ENCODE results near the gene SNX25. TPM values are rescaled to one million over a fixed set of nuclear protein-coding genes. Genes with fewer than 3 reads are reported as not detected.

The SNX25 gene
- total and polyA plus RNA-seq, 2 of the 13 experiments (the other 11 are each of a cell fraction or from before 2014, with no cell fraction given) = 23.4 to 23.5 TPM

GRCh38 chr4:185371702-185372101, 162.3 kb downstream of the SNX25 start:
- CTCF ChIA-PET (ENCODE audit: low intra/inter-chr PET ratio, low total read pairs) = no interaction called here
- WGBS (ENCODE audit: low lambda C conversion rate) = 96% methylated on average over 11 of the region's 11 CpGs
- no TSS peak for BruUV-seq (replicated peaks)

GRCh38 chr4:185374027-185374426, 164.6 kb downstream of the SNX25 start:
- DNase-seq (ENCODE audit: low spot score) (no peak), FAIRE-seq (no peak), ATAC-seq (no peak)
- Histone ChIP-seq H3K9me3 (ENCODE audit: low read length) (no peaks in the 10 kb centered on the region), H3K4me3 (replicated peaks in 1 of 3; ENCODE audit: insufficient read depth in 1 of 3, low read depth in 2 of 3, low read length in 3 of 3) (no peak overlapping the region), H3K79me2 (ENCODE audit: insufficient read depth, low read length) (no peaks in the 10 kb centered on the region), H3K27ac (ENCODE audit: extremely low read length, insufficient read depth, low read length) (no peak overlapping the region), H3K4me1 (ENCODE audit: insufficient read depth, low read length) (peaks cover 8% of the 10 kb centered on the region), H3K27me3 (ENCODE audit: control insufficient read depth in 1 of 2, insufficient read depth in 2 of 2, low read length in 2 of 2) (no peaks in the 10 kb centered on the region), H4K20me1 (ENCODE audit: insufficient read depth, low read length) (no peaks in the 10 kb centered on the region), H3K9ac (ENCODE audit: insufficient read depth, low read depth, low read length) (no peak overlapping the region), H2AFZ (ENCODE audit: low read length) (no peak overlapping the region), H3K4me2 (ENCODE audit: low read depth, low read length) (no peak overlapping the region), H3K36me3 (replicated peaks in 1 of 2; ENCODE audit: control insufficient read depth in 1 of 2, insufficient read depth in 2 of 2, low read length in 2 of 2) (peaks cover 6 to 7% of the 10 kb centered on the region in 2 experiments; a peak in 2 of 5 replicates)
- CTCF ChIA-PET (ENCODE audit: low intra/inter-chr PET ratio, low total read pairs) = no interaction called here
- no TSS peak for BruUV-seq (replicated peaks)
- POLR2A ChIA-PET = no interaction called here
- in situ Hi-C loops (cut with HindIII; ENCODE audit: extremely low pct_ligation_motif_present, low pct_unique_long_range_greater_than_20kb) = no loop called here
- intact Hi-C loops (cut with micrococcal nuclease; ENCODE audit: unreplicated experiment) = no loop called here
- WGBS (ENCODE audit: low lambda C conversion rate) = 89% methylated on average over 7 of the region's 7 CpGs
- no peak for TF ChIP-seq ZNF230 (CRISPR knock-in tag; IDR thresholded peaks at IDR 0.05)
- no peak for TF ChIP-seq HMG20A (CRISPR knock-in tag; IDR thresholded peaks at IDR 0.05; ENCODE audit: borderline replicate concordance)
- no peak for TF ChIP-seq FOSL1 (CRISPR knock-in tag; IDR thresholded peaks at IDR 0.05; ENCODE audit: borderline replicate concordance)
- TF ChIP-seq, protein P1, sequence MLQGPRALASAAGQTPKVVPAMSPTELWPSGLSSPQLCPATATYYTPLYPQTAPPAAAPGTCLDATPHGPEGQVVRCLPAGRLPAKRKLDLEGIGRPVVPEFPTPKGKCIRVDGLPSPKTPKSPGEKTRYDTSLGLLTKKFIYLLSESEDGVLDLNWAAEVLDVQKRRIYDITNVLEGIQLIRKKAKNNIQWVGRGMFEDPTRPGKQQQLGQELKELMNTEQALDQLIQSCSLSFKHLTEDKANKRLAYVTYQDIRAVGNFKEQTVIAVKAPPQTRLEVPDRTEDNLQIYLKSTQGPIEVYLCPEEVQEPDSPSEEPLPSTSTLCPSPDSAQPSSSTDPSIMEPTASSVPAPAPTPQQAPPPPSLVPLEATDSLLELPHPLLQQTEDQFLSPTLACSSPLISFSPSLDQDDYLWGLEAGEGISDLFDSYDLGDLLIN (CRISPR knock-in tag; IDR thresholded peaks at IDR 0.05; ENCODE audit: borderline replicate concordance) = no peak
- TF ChIP-seq ZNF205 (CRISPR knock-in tag; IDR thresholded peaks at IDR 0.05) = no peak
- no peak for TF ChIP-seq ZNF354B (CRISPR knock-in tag; IDR thresholded peaks at IDR 0.05)
- no peak for TF ChIP-seq ZNF124 (CRISPR knock-in tag; IDR thresholded peaks at IDR 0.05)
- no peak for TF ChIP-seq ZNF703 (CRISPR knock-in tag; IDR thresholded peaks at IDR 0.05; ENCODE audit: borderline replicate concordance)
- no peak for TF ChIP-seq ZFP37 (CRISPR knock-in tag; IDR thresholded peaks at IDR 0.05; ENCODE audit: borderline replicate concordance)
- TF ChIP-seq ZNF607 (CRISPR knock-in tag; IDR thresholded peaks at IDR 0.05; ENCODE audit: borderline replicate concordance) = no peak
- TF ChIP-seq TFAP4 (IDR thresholded peaks at IDR 0.05; ENCODE audit: borderline replicate concordance, low read depth) = no peak
- TF ChIP-seq ZNF639 (CRISPR knock-in tag; conservative IDR thresholded peaks at IDR 0.05) = no peak

More at GRCh38 chr4:185371702-185372101, 162.3 kb downstream of the SNX25 start:
- Histone ChIP-seq H4K20me1 (ENCODE audit: insufficient read depth, low read length) (no peaks in the 10 kb centered on the region), H3K79me2 (ENCODE audit: insufficient read depth, low read length) (no peaks in the 10 kb centered on the region), H3K4me1 (ENCODE audit: insufficient read depth, low read length) (peaks cover 13% of the 10 kb centered on the region), H3K27me3 (ENCODE audit: control insufficient read depth in 1 of 2, insufficient read depth in 2 of 2, low read length in 2 of 2) (no peaks in the 10 kb centered on the region), H3K9me3 (ENCODE audit: low read length) (no peaks in the 10 kb centered on the region), H3K4me2 (ENCODE audit: low read depth, low read length) (no peak overlapping the region), H3K36me3 (replicated peaks in 1 of 2; ENCODE audit: control insufficient read depth in 1 of 2, insufficient read depth in 2 of 2, low read length in 2 of 2) (peaks cover 5 to 9% of the 10 kb centered on the region in 2 experiments; a peak in 2 of 5 replicates), H3K9ac (ENCODE audit: insufficient read depth, low read depth, low read length) (no peak overlapping the region), H3K27ac (ENCODE audit: extremely low read length, insufficient read depth, low read length) (no peak overlapping the region), H2AFZ (ENCODE audit: low read length) (no peak overlapping the region), H3K4me3 (replicated peaks in 1 of 3; ENCODE audit: insufficient read depth in 1 of 3, low read depth in 2 of 3, low read length in 3 of 3) (no peak overlapping the region)
- TF ChIP-seq ZNF225 (CRISPR knock-in tag; IDR thresholded peaks at IDR 0.05) (no peak), ZNF792 (CRISPR knock-in tag; IDR thresholded peaks at IDR 0.05) (no peak), SATB2 (CRISPR knock-in tag; IDR thresholded peaks at IDR 0.05) (no peak), KLF16 (CRISPR knock-in tag; IDR thresholded peaks at IDR 0.05) (no peak), MIER2 (CRISPR knock-in tag; IDR thresholded peaks at IDR 0.05) (no peak)
- FAIRE-seq (no peak), DNase-seq (ENCODE audit: low spot score) (no peak), ATAC-seq (no peak)
- in situ Hi-C loops (cut with HindIII; ENCODE audit: extremely low pct_ligation_motif_present, low pct_unique_long_range_greater_than_20kb) = no loop called here
- intact Hi-C loops (cut with micrococcal nuclease; ENCODE audit: unreplicated experiment) = no loop called here
- POLR2A ChIA-PET = no interaction called here
